HG02571 (cell line): ENCODE results near the gene ZBTB16.

Source experiments
- ATAC-seq: cut with Tn5 transposase; IDR thresholded peaks from one replicate; pipeline ENCODE4 v1.9.1; 2021; ENCODE audit warnings: mild to moderate bottlenecking, moderate library complexity; ENCODE audit not compliant: unreplicated experiment

Gene ZBTB16

DNA sequence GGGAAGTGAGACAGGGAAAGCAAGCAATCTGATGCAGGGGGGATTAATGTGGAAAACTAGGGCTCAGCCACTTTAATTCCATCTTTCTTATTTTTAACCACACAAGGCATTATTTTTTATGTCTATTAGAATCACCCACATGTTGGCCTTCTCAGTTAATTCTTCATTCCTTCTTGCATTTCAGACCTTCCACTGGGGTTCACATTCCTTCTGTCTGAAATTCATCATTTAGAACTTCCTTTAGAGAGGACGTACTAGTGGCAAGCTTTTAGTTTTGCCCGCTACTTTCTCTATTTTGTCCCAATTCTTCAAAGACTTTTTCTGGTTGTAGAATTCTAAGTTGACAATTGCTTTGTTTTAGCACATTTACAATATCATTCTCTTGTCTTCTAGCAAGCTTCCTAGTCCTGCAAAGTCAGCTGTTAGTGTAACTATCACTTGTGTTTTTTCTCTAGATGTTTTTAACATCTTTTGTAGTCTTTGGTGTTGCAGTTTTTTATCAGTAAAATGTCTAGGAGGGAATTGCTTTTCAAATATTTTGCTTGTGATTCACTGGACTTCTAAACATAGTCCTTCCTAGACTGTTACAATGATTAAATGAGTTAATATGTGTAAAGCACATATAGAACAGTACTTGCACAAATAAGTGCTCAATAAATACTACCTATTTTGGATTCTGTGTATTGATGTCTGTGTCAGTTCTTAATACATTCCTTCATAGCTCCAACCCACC, 231.2 kb downstream of the ZBTB16 start:
- no peak for ATAC-seq

GRCh38 chr11:114291381-114291780, 231.9 kb downstream of the ZBTB16 start:
- no peak for ATAC-seq

- no peak for ATAC-seq
Measured at GRCh38 chr11:114291842-114292680, 232.6 kb downstream of the ZBTB16 start.

- ATAC-seq = no peak
Measured at GRCh38 chr11:114293201-114293711, 233.7 kb downstream of the ZBTB16 start.

DNA sequence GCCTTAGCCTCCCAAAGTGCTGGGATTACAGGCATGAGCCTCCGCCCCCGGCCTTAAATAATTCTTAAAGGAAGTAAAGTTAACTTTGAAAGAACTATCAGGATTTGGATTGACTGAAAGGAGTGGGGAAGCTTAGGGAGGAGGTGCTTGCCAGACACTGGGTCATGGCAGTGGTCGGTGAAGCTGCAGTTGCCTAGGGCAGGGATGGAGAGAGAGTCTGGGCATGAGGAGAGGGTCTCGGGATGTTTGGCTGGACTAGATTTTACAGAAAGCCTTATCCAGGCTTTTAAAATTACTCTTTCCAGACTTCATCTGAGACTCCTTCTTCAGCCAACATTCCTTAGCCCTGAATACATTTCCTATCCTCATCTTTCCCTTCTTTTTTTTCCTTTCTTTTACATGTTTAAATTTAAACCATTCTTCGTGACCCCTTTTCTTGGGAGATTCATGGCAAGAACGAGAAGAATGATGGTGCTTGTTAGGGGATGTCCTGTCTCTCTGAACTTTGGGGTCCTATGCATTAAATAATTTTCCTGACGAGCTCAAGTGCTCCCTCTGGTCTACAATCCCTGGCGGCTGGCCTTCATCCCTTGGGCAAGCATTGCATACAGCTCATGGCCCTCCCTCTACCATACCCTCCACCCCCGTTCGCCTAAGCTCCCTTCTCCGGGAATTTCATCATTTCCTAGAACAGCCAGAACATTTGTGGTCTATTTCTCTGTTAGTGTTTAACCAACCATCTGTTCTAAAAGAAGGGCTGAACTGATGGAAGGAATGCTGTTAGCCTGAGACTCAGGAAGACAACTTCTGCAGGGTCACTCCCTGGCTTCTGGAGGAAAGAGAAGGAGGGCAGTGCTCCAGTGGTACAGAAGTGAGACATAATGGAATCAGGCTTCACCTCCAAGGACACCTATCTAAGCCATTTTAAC, 236.4 kb downstream of the ZBTB16 start, which contains the start of gene NNMT:
NNMT (plus strand) TSS at position 724 of the 929 bp plus-strand sequence; CDS start at position 882, 158 bp downstream.
- no peak for ATAC-seq

- no peak for ATAC-seq
Measured at GRCh38 chr11:114296605-114297372, 237.3 kb downstream of the ZBTB16 start.

DNA sequence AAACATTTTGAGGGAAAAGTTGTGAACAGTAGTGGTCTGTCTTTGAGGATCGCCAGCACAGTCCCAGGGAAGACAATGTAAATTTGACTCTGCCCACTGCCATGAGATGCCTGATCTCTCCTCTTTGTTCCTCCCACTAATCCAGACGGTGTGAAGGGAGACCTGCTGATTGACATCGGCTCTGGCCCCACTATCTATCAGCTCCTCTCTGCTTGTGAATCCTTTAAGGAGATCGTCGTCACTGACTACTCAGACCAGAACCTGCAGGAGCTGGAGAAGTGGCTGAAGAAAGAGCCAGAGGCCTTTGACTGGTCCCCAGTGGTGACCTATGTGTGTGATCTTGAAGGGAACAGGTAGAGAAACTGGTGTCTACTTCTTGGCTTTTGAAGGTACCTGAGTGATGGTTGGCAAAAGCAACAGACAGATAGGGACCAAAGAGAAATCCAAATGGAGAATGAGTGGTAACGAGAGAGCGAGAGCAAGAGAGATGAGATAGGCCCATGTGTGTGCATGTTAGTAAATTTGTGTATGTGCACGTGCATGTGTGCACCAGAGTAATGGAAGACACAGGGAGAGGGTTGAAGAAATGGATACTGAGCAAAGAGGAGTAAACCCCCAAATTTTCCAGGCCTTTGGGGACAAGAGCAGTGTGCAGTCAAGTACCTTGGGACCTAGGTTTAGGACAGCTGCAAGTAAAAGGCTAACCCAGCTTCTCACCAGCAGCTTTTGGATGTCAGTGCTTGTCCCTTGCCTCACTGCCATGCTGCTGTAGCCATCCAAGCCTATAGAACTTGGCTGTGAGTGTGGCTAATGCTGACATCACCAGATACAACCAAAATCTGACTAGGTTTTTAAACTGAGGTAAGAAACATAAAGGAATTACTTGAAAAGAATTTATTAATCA, 238.5 kb downstream of the ZBTB16 start:
- ATAC-seq = no peak

DNA sequence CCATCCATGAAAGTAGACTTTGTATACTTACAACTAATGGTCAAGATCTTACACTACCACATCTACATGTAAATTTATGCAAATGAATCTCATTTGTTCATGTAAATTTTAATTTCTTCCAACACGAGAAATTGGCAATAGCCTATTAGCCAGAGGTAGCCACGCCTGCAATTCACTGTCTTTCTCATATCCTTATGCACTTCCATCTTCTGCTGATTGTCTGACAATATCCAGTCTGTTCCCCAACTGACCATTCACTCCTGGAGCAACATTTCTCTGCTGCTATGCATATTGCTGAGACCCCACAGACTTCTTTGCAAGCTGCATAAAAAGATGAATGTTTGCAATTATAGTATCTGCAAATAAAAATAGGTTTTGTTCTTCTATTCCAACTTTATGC, 239.2 kb downstream of the ZBTB16 start:
- ATAC-seq = no peak
